Astrocyte (in vitro differentiated cells and primary cell): Measurements from ENCODE around the gene SLC26A6.

Experiments used
- CTCF ChIP-seq: IDR thresholded peaks from 2 replicates; pipeline ENCODE4 v1.5.1; 2011; ENCODE audit warnings: low read depth, mild to moderate bottlenecking, inconsistent platforms, low read length, moderate library complexity; ENCODE audit not compliant: insufficient read depth
- EZH2 ChIP-seq: IDR thresholded peaks from 2 replicates; pipeline ENCODE4 v1.6.1; 2012; ENCODE audit warnings: mild to moderate bottlenecking, low read length, inconsistent platforms; ENCODE audit not compliant: insufficient read depth

- TF ChIP-seq CTCF (no peak), EZH2 (no peak)
Observed at GRCh38 chr3:48597408-48597800, 37.9 kb downstream of the SLC26A6 start.
